CMK (cell line): ENCODE measurements around the gene CCDC73.
"Not testable (repeated sequence)": the region's sequence is repeated elsewhere in the genome, so short reads cannot be mapped to it uniquely, and the experiment has no call there.

ENCODE experiments used
- DNase-seq: peaks from one replicate; pipeline ENCODE4 v3.0.0-alpha.2; 2010; ENCODE audit warnings: low read depth

The CCDC73 gene

GRCh38 chr11:32705309-32706033, 89.0 kb downstream of the CCDC73 start:
- DNase-seq = no peak

- no peak for DNase-seq
Measured at GRCh38 chr11:32704775-32705174, 89.7 kb downstream of the CCDC73 start.

GRCh38 chr11:32704261-32704660, 90.2 kb downstream of the CCDC73 start:
- no peak for DNase-seq

- no peak for DNase-seq
Measured at GRCh38 chr11:32701616-32702015, 92.8 kb downstream of the CCDC73 start.

GRCh38 chr11:32698579-32698978, 95.9 kb downstream of the CCDC73 start:
- DNase-seq = no peak

- no peak for DNase-seq
Measured at GRCh38 chr11:32671051-32671450, 123.4 kb downstream of the CCDC73 start.

- DNase-seq = no peak
Measured at GRCh38 chr11:32659672-32660071, 134.8 kb downstream of the CCDC73 start.

GRCh38 chr11:32658639-32659406, 135.6 kb downstream of the CCDC73 start:
- no peak for DNase-seq

- DNase-seq = no peak
Measured at GRCh38 chr11:32643526-32643925, 150.9 kb downstream of the CCDC73 start.

- no peak for DNase-seq
Measured at GRCh38 chr11:32641361-32641760, 153.1 kb downstream of the CCDC73 start.

- DNase-seq = no peak
Measured at GRCh38 chr11:32635819-32636218, 158.6 kb downstream of the CCDC73 start.

- no peak for DNase-seq
Measured at GRCh38 chr11:32630844-32631243, 163.6 kb downstream of the CCDC73 start.

- DNase-seq = no peak
Measured at GRCh38 chr11:32616903-32617302, 177.6 kb downstream of the CCDC73 start.

- no peak for DNase-seq
Measured at GRCh38 chr11:32615422-32615821, 179.0 kb downstream of the CCDC73 start.

GRCh38 chr11:32613500-32614151, 180.8 kb downstream of the CCDC73 start:
- DNase-seq = no peak

GRCh38 chr11:32610797-32611352, 183.6 kb downstream of the CCDC73 start:
- no peak for DNase-seq

GRCh38 chr11:32608826-32609225, 185.6 kb downstream of the CCDC73 start:
- DNase-seq = not testable (repeated sequence)

GRCh38 chr11:32606220-32606619, 188.2 kb downstream of the CCDC73 start:
- no peak for DNase-seq

- DNase-seq = no peak
Measured at GRCh38 chr11:32602657-32603415, 191.6 kb downstream of the CCDC73 start.

GRCh38 chr11:32597921-32598320, 196.5 kb downstream of the CCDC73 start:
- no peak for DNase-seq

GRCh38 chr11:32596114-32596513, 198.3 kb downstream of the CCDC73 start:
- not testable (repeated sequence) for DNase-seq

- no peak for DNase-seq
Measured at GRCh38 chr11:32594272-32594671, 200.2 kb downstream of the CCDC73 start.
